ENCODE results near the gene CR1L. TPM values are rescaled to one million over a fixed set of nuclear protein-coding genes. Genes with fewer than 3 reads are reported as not detected.

CR1L gene
- total and polyA plus RNA-seq, 9 of the 15 experiments (the other 6 are each of a cell fraction or from before 2014, with no cell fraction given) = 10.1 to 74.8 (median 34.3) TPM

DNA sequence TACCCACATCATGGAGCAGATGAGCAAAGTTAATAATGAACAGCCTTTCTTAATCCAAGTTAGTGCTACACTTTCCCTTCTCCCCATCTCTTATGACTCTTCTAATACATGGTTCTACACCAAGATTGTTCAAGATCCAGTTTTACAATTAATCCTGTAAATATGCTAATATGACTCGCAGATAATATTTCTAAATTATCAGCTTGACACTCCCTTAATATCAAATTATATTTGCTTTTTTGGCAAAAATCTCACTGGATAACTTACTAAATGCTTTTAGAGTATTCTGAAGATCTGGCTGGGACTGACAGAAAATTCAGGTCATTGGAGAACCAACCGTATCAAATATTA lies 24.4 kb upstream of the CR1L start:
- H3K4me3 ChIP-seq = no peak overlapping the region
- ATAC-seq = no peak
- H3K27me3 ChIP-seq (ENCODE audit: control insufficient read depth in 2 of 2, insufficient read depth in 2 of 2, low read length in 2 of 2) = no peaks in the 10 kb centered on the region
- no TSS peak for BruUV-seq (replicated peaks)
- H3K4me1 ChIP-seq (replicated peaks in 1 of 2; ENCODE audit: control insufficient read depth in 2 of 2, insufficient read depth in 2 of 2, low read length in 2 of 2) = peaks cover 0 to 11% of the 10 kb centered on the region in 2 experiments; a peak in 3 of 5 replicates
- no peak overlapping the region for H3K27ac ChIP-seq (ENCODE audit: extremely low read depth, low read depth, low read length)
- H3K4me2 ChIP-seq (ENCODE audit: insufficient read depth, low read length) = peak overlapping the region; percentile 33; the same call in 1 of the 2 replicates
- H3K9me1 ChIP-seq (ENCODE audit: control insufficient read depth, insufficient read depth, low read length) = no peaks in the 10 kb centered on the region
- H3K9ac ChIP-seq (ENCODE audit: insufficient read depth in 1 of 2, low read depth in 2 of 2, low read length in 2 of 2) = no peak overlapping the region
- no peaks in the 10 kb centered on the region for H3K79me2 ChIP-seq (ENCODE audit: control insufficient read depth, insufficient read depth, low read length)
- peaks cover 14% of the 10 kb centered on the region for H3K9me3 ChIP-seq (replicated peaks; ENCODE audit: control insufficient read depth, insufficient read depth, low read depth, low read length)
- intact Hi-C loops (cut with micrococcal nuclease) (loop anchor here (1.0 kb wide), 2 partner anchors 41 to 52 kb away; no protein-coding TSS in a partner anchor), in situ Hi-C loops (cut with MboI) (loop anchor here (5.0 kb wide), 1 partner anchor 52 kb away; no protein-coding TSS in a partner anchor)
- 97% methylated on average over 2 of the region's 2 CpGs for whole genome bisulfite sequencing (ENCODE audit: insufficient coverage, low coverage, missing lambda C conversion rate)
- ChIA-PET CTCF (ENCODE audit: low intra/inter-chr PET ratio) (interaction anchor here (0.7 to 1.8 kb wide), 2 partner anchors 41 to 342 kb away, joined by 3 to 5 read pairs; no protein-coding TSS in a partner anchor), POLR2A (interaction anchor here (0.8 to 1.6 kb wide), 4 partner anchors 9 to 21 kb away, joined by 3 to 13 read pairs (median 6); no protein-coding TSS in a partner anchor)
- H3K36me3 ChIP-seq (ENCODE audit: control insufficient read depth, insufficient read depth, low read length) = peaks cover 10% of the 10 kb centered on the region; the same call in 2 of the 3 replicates
- no peak for DNase-seq (ENCODE audit: extremely low read depth in 1 of 4, low spot score in 3 of 4)
- FAIRE-seq = no peak
- no peak for TF ChIP-seq FOXK1 (CRISPR knock-in tag; IDR thresholded peaks at IDR 0.05; ENCODE audit: borderline replicate concordance)
- 0 out of 2 replicates have a peak, but pooled peaks have one; percentile 37 for TF ChIP-seq LEF1 (IDR thresholded peaks at IDR 0.05)
- TF ChIP-seq, protein P1, sequence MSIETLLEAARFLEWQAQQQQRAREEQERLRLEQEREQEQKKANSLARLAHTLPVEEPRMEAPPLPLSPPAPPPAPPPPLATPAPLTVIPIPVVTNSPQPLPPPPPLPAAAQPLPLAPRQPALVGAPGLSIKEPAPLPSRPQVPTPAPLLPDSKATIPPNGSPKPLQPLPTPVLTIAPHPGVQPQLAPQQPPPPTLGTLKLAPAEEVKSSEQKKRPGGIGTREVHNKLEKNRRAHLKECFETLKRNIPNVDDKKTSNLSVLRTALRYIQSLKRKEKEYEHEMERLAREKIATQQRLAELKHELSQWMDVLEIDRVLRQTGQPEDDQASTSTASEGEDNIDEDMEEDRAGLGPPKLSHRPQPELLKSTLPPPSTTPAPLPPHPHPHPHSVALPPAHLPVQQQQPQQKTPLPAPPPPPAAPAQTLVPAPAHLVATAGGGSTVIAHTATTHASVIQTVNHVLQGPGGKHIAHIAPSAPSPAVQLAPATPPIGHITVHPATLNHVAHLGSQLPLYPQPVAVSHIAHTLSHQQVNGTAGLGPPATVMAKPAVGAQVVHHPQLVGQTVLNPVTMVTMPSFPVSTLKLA (conservative IDR thresholded peaks at IDR 0.05) = 0 out of 4 replicates have a peak, but pooled peaks of 1 of the 2 experiments have one; percentile 12
- TF ChIP-seq ZNF766 (CRISPR knock-in tag; conservative IDR thresholded peaks at IDR 0.05) = 0 out of 2 replicates have a peak, but pooled peaks have one; percentile 34
- TF ChIP-seq ZFP30 (CRISPR knock-in tag; IDR thresholded peaks at IDR 0.05; ENCODE audit: borderline replicate concordance) = no peak
- peak; percentile 7; the same call in 1 of the 2 replicates for TF ChIP-seq DPF2 (IDR thresholded peaks at IDR 0.05)
- peak; percentile 4 for TF ChIP-seq DACH1 (IDR thresholded peaks at IDR 0.05; ENCODE audit: partially characterized antibody)
- TF ChIP-seq, protein P2, sequence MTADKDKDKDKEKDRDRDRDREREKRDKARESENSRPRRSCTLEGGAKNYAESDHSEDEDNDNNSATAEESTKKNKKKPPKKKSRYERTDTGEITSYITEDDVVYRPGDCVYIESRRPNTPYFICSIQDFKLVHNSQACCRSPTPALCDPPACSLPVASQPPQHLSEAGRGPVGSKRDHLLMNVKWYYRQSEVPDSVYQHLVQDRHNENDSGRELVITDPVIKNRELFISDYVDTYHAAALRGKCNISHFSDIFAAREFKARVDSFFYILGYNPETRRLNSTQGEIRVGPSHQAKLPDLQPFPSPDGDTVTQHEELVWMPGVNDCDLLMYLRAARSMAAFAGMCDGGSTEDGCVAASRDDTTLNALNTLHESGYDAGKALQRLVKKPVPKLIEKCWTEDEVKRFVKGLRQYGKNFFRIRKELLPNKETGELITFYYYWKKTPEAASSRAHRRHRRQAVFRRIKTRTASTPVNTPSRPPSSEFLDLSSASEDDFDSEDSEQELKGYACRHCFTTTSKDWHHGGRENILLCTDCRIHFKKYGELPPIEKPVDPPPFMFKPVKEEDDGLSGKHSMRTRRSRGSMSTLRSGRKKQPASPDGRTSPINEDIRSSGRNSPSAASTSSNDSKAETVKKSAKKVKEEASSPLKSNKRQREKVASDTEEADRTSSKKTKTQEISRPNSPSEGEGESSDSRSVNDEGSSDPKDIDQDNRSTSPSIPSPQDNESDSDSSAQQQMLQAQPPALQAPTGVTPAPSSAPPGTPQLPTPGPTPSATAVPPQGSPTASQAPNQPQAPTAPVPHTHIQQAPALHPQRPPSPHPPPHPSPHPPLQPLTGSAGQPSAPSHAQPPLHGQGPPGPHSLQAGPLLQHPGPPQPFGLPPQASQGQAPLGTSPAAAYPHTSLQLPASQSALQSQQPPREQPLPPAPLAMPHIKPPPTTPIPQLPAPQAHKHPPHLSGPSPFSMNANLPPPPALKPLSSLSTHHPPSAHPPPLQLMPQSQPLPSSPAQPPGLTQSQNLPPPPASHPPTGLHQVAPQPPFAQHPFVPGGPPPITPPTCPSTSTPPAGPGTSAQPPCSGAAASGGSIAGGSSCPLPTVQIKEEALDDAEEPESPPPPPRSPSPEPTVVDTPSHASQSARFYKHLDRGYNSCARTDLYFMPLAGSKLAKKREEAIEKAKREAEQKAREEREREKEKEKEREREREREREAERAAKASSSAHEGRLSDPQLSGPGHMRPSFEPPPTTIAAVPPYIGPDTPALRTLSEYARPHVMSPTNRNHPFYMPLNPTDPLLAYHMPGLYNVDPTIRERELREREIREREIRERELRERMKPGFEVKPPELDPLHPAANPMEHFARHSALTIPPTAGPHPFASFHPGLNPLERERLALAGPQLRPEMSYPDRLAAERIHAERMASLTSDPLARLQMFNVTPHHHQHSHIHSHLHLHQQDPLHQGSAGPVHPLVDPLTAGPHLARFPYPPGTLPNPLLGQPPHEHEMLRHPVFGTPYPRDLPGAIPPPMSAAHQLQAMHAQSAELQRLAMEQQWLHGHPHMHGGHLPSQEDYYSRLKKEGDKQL (CRISPR knock-in tag; IDR thresholded peaks at IDR 0.05; ENCODE audit: borderline replicate concordance) = no peak
- no peak for TF ChIP-seq ZC3H8 (IDR thresholded peaks at IDR 0.05)
- TF ChIP-seq SMARCA4 (IDR thresholded peaks at IDR 0.05) = 0 out of 2 replicates have a peak, but pooled peaks have one; percentile 1
- TF ChIP-seq ILK (tag; IDR thresholded peaks at IDR 0.05; ENCODE audit: borderline replicate concordance, low read depth) = no peak
- no peak for TF ChIP-seq ZBTB8A (IDR thresholded peaks at IDR 0.05; ENCODE audit: partially characterized antibody)
- no peaks in the 10 kb centered on the region for H4K20me1 ChIP-seq (replicated peaks; ENCODE audit: control insufficient read depth, insufficient read depth, low read length)
- H2AFZ ChIP-seq (ENCODE audit: low read depth, low read length) = peak overlapping the region; percentile 74

All from K562 (cell line).